ELF-1 (cell line): ENCODE data around the gene RNU5B-1.

Experiments
- DNase-seq: peaks from one replicate; pipeline ENCODE4 v3.0.0-alpha.2; 2016; ENCODE audit warnings: low read depth, low spot score

Gene RNU5B-1

GRCh38 chr15:65289261-65289854 lies 15.1 kb upstream of the RNU5B-1 start:
- no peak for DNase-seq

- no peak for DNase-seq
These were observed 14.2 kb upstream of the RNU5B-1 start for GRCh38 chr15:65290228-65290627.

GRCh38 chr15:65292938-65293518 lies 11.4 kb upstream of the RNU5B-1 start:
- DNase-seq: no peak

- no peak for DNase-seq
These were observed 5.7 kb upstream of the RNU5B-1 start for GRCh38 chr15:65298731-65299130.

- peak; percentile 83 for DNase-seq
These were observed 3.5 kb upstream of the RNU5B-1 start for GRCh38 chr15:65300924-65301441.

GRCh38 chr15:65302061-65302460 lies 2.4 kb upstream of the RNU5B-1 start:
- no peak for DNase-seq

GRCh38 chr15:65303687-65304380 lies 643 bp upstream of the RNU5B-1 start:
- DNase-seq: peak; percentile 90

GRCh38 chr15:65305150-65305758 lies 777 bp downstream of the RNU5B-1 start:
- no peak for DNase-seq

GRCh38 chr15:65305776-65306175 lies 1.3 kb downstream of the RNU5B-1 start:
- DNase-seq: no peak

GRCh38 chr15:65306551-65306950 lies 2.1 kb downstream of the RNU5B-1 start:
- no peak for DNase-seq

GRCh38 chr15:65307978-65308377 lies 3.5 kb downstream of the RNU5B-1 start:
- DNase-seq: no peak

GRCh38 chr15:65309882-65310418 lies 5.5 kb downstream of the RNU5B-1 start:
- DNase-seq: no peak

- DNase-seq: no peak
These were observed 6.1 kb downstream of the RNU5B-1 start for GRCh38 chr15:65310431-65311137.

GRCh38 chr15:65311760-65312159 lies 7.3 kb downstream of the RNU5B-1 start:
- DNase-seq: no peak

- DNase-seq: no peak
These were observed 8.0 kb downstream of the RNU5B-1 start for GRCh38 chr15:65312400-65312916.

GRCh38 chr15:65318870-65319356 lies 14.4 kb downstream of the RNU5B-1 start:
- peak; percentile 95 for DNase-seq

GRCh38 chr15:65323071-65323511 lies 18.6 kb downstream of the RNU5B-1 start:
- DNase-seq: no peak

GRCh38 chr15:65326117-65326526 lies 21.6 kb downstream of the RNU5B-1 start:
- DNase-seq: peak; percentile 97

GRCh38 chr15:65326818-65327217 lies 22.3 kb downstream of the RNU5B-1 start:
- no peak for DNase-seq

GRCh38 chr15:65327651-65328393 lies 23.3 kb downstream of the RNU5B-1 start:
- no peak for DNase-seq
